Mucosa of stomach (tissue), 1 donor: ENCODE results near the gene KIF1C.
"Not testable (repeated sequence)": the region's sequence is repeated elsewhere in the genome, so short reads cannot be mapped to it uniquely, and the experiment has no call there.

ENCODE experiments used
- H3K27me3 ChIP-seq: one replicate; pipeline ENCODE4 v1.7.0; 2013; ENCODE audit warnings: mild to moderate bottlenecking, low read length; ENCODE audit not compliant: control insufficient read depth, insufficient read depth
- H3K36me3 ChIP-seq: one replicate; pipeline ENCODE4 v1.7.0; 2013; ENCODE audit warnings: low read length; ENCODE audit not compliant: control insufficient read depth, insufficient read depth
- H3K4me1 ChIP-seq: one replicate; pipeline ENCODE4 v1.7.0; 2013; ENCODE audit warnings: mild to moderate bottlenecking, low read length; ENCODE audit not compliant: control insufficient read depth, insufficient read depth
- H3K4me3 ChIP-seq: one replicate; pipeline ENCODE4 v1.7.0; 2013; ENCODE audit warnings: low read length
- H3K9ac ChIP-seq: one replicate; pipeline ENCODE4 v1.7.0; 2013; ENCODE audit warnings: mild to moderate bottlenecking, low read length, moderate library complexity
- H3K9me3 ChIP-seq: one replicate; pipeline ENCODE4 v1.7.0; 2013; ENCODE audit warnings: mild to moderate bottlenecking, low read length, moderate library complexity; ENCODE audit not compliant: control insufficient read depth
- donor health status: Pancreatic carcinoma.

Gene KIF1C

DNA sequence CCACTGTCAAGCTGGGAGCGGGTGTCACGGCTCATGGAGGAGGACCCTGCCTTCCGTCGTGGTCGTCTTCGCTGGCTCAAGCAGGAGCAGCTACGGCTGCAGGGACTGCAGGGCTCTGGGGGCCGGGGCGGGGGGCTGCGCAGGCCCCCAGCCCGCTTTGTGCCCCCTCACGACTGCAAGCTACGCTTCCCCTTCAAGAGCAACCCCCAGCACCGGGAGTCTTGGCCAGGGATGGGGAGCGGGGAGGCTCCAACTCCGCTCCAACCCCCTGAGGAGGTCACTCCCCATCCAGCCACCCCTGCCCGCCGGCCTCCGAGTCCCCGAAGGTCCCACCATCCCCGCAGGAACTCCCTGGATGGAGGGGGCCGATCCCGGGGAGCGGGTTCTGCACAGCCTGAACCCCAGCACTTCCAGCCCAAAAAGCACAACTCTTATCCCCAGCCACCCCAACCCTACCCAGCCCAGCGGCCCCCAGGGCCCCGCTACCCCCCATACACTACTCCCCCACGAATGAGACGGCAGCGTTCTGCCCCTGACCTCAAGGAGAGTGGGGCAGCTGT is 25.9 kb downstream of the KIF1C start:
- Histone ChIP-seq H3K9ac (no peak overlapping the region), H3K4me1 (peaks cover 24% of the 10 kb centered on the region), H3K9me3 (no peaks in the 10 kb centered on the region), H3K4me3 (no peak overlapping the region), H3K36me3 (peaks cover 9% of the 10 kb centered on the region), H3K27me3 (no peaks in the 10 kb centered on the region)

DNA sequence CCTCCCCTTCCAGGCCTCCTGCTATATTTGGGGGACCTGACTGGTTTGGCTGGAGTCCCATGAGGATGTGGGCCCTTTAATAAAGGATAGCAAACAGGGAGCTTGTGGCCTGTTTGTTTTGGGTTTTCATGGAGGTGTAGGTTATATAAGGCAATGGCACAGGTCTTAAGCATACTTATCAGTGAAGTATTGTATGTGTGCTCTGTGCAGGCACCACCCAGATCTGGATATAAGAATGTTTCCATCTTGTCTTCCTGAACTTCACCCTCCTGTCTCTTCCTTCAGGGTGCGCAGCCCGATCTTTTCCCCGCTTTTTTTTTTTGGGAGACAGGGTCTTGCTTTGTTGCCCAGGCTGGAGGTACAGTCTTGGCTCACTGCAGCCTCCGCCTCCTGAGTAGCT is 26.9 kb downstream of the KIF1C start:
- Histone ChIP-seq H3K36me3 (peaks cover 9% of the 10 kb centered on the region), H3K4me1 (peaks cover 24% of the 10 kb centered on the region), H3K9ac (no peak overlapping the region), H3K4me3 (no peak overlapping the region), H3K27me3 (no peaks in the 10 kb centered on the region), H3K9me3 (no peaks in the 10 kb centered on the region)

DNA sequence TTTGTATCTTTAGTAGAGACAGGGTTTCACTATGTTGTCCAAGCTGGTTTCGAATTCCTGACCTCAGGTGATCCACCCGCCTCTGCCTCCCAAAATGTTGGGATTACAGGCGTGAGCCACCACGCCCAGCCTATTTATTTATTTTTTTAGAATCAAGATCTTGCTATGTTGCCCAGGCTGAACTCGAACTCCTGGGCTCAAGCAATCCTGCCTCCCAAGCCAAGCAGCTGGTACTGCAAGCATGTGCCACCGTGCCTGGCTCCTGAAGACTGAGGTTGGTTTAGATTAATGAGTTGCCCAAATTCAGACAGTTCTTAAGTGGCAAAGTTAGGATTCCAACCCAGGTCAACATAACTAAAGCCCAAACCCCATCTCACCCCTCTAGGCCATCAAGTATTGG is 29.5 kb downstream of the KIF1C start:
- no peaks in the 10 kb centered on the region for H3K9me3 ChIP-seq
- no peak overlapping the region for H3K9ac ChIP-seq
- peaks cover 29% of the 10 kb centered on the region for H3K4me1 ChIP-seq
- peaks cover under 1% of the 10 kb centered on the region for H3K36me3 ChIP-seq
- no peak overlapping the region for H3K4me3 ChIP-seq
- no peaks in the 10 kb centered on the region for H3K27me3 ChIP-seq

DNA sequence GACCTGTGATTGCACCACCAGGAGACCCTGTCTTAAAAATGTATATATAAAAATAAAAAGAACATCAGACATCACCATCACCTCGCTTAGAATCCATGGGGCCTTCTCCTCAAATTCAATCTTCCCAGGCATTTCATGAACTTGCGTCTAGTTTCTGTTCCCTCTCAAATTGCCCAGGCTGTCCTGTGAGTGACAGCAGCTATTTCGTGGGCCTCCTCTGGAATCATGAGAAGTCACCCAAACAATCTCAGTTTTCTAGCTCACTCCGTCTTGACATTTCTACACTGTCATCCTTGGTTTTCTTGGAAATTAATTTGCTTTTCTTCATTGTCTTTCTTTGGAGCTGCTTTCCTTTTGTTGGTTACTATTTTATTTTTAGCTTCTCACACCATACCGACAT is 30.2 kb downstream of the KIF1C start:
- no peak overlapping the region for H3K4me3 ChIP-seq
- peaks cover 29% of the 10 kb centered on the region for H3K4me1 ChIP-seq
- H3K9ac ChIP-seq, result no peak overlapping the region
- H3K27me3 ChIP-seq, result no peaks in the 10 kb centered on the region
- no peaks in the 10 kb centered on the region for H3K9me3 ChIP-seq
- no peaks in the 10 kb centered on the region for H3K36me3 ChIP-seq

DNA sequence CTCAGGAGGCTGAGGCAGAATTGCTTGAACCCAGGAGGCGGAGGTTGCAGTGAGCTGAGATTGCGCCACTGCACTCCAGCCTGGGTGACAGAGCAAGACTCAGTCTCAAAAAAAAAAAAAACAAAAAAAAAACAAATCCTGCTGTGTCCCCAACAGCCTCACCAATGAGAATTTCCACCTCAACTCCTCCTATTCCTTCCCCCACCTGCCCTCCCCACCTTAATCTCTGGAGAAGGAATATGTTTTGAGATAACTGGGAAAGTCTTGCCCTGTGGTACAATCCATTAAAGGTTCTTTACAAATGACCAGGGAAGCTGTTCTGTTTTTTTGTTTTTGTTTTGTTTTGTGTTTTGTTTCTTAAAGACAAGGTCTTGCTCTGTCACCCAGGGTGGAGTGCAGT is 32.4 kb downstream of the KIF1C start:
- H3K27me3 ChIP-seq, H3K9ac ChIP-seq, H3K4me3 ChIP-seq, H3K36me3 ChIP-seq, H3K9me3 ChIP-seq: not testable (repeated sequence)
- H3K4me1 ChIP-seq, result peaks cover 14% of the 10 kb centered on the region

DNA sequence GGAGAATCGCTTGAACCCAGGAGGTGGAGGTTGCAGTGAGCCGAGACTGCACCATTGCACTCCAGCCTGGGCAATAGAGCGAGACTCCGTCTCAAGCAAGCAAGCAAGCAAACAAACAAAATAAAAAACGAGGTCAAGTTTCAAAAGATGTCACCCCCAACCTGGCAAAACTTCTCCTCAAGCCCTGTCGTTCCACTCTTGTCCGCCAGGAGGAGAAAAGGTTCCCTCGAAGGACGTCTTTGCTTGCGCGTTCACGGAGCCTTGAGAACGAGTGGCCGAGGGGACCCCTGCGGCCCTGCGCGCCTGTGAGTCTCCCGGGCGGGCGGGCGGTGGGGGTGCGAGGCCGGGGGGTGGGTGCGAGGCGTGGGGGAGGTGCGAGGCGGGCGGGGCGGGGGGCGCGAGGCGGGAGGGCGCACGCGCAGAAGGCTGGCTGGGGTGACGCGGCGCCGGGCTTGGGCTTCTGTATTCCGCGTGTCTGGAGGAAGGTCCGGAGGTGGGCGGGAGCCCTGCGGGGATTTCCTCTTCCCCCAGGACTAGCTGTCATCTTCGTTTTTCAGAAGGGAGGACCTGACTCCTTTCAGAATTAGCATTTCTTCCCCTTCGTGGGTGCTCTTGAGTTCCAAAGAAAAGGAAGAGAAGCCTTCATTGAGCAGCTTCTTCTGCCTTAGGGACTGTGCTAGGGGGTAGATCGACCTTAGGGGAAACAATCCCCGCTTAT is 33.8 kb downstream of the KIF1C start:
- Histone ChIP-seq H3K4me3 (no peak overlapping the region), H3K27me3 (peaks cover 6% of the 10 kb centered on the region), H3K36me3 (no peaks in the 10 kb centered on the region), H3K9me3 (no peaks in the 10 kb centered on the region), H3K9ac (peak overlapping the region; percentile 48), H3K4me1 (peaks cover 5% of the 10 kb centered on the region)

DNA sequence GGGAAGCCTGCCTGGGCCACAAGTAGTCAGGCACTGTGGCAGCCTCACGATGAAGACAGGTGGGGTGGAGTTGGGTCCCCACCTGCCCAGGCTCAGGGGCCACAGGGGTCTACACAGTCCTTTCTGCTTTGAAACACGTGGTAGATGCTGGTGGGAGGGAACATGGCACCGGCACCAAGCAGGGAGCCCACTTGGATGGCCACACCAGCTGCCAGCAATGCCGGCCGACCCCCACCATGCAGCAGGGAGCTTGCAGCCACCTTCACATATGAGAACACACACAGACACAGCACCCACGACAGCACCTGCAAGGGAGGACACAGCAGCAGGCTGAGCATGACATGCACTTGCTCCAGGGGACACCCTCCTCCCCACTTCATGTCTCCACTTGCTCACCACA is 35.1 kb downstream of the KIF1C start:
- Histone ChIP-seq H3K27me3 (peaks cover 6% of the 10 kb centered on the region), H3K36me3 (no peaks in the 10 kb centered on the region), H3K9ac (no peak overlapping the region), H3K4me1 (peaks cover 5% of the 10 kb centered on the region), H3K9me3 (no peaks in the 10 kb centered on the region), H3K4me3 (no peak overlapping the region)

DNA sequence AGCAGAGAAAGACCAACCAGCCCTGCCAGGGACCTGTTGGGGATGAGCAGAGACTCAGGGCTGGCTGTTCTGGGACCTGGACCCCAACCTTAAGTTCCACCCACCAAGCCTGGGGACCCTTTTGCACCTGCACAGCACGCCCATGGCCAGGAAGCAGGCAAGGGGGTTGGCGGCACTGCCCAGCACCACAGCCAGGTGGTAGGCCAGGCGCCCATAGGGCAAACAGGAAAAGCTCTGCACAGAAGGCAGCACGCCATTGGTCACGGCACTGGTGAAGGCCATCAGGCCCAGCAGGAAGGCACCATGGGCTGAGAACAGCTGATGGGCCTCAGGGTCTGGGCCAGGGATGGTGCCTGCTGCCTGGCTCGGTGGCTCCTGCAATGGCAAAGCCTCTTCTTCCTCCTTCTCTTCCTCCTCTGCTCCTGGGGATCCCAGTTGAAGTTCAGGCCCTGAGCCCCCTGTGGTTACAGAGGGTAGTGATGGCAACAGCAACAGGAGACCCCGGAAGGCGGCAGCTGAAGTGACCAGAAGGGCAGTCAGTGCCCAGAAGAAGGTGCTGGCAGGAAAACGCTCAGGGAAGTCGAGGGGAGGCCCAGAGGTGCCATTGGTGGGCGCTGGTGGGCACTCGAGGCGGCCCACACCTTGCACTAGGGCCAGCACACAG is 35.7 kb downstream of the KIF1C start:
- H3K9me3 ChIP-seq, result no peaks in the 10 kb centered on the region
- peaks cover 5% of the 10 kb centered on the region for H3K4me1 ChIP-seq
- no peak overlapping the region for H3K4me3 ChIP-seq
- H3K9ac ChIP-seq, result no peak overlapping the region
- H3K27me3 ChIP-seq, result peaks cover 6% of the 10 kb centered on the region
- no peaks in the 10 kb centered on the region for H3K36me3 ChIP-seq

DNA sequence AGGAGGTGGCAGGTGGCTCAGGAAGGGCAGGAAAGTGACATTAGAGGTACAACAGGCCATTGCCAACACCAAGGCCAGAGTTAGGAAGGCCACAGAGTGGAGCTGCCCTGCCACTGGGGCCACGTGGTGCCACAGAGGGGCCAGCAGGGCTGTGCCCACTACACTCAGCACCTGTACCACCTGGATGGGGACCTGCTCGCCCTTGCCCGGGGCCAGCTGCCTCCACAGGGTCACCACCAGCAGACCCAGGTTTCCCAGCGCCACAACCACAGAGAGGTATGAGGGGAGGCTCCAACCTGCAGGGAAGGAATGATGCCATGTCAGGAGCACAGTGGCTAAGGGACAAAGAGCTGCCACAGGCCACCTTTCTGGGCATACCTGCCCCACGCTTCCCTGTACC is 36.3 kb downstream of the KIF1C start:
- peaks cover 5% of the 10 kb centered on the region for H3K4me1 ChIP-seq
- peaks cover 6% of the 10 kb centered on the region for H3K27me3 ChIP-seq
- no peak overlapping the region for H3K9ac ChIP-seq
- no peaks in the 10 kb centered on the region for H3K36me3 ChIP-seq
- no peak overlapping the region for H3K4me3 ChIP-seq
- H3K9me3 ChIP-seq, result no peaks in the 10 kb centered on the region

DNA sequence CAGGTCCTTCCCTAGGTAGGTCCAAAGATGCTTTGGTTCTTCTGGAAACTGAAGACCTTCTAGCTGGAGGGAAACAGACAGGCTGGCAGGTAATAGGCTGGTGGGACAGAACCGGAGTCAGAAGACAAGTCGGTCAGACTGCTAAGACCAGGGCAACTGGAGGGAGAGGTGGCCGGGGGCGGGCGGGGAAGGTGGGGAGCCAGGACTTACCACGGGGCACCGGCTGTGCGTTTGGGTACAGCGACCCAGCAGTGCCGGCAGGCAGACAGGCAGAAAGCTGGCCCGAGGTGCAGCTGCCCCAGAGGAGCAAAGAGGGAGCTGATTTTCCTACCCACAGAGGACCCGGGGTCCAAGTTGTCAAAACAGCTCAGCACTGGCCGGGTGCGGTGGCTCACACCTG is 36.9 kb downstream of the KIF1C start:
- H3K9ac ChIP-seq, result no peak overlapping the region
- H3K27me3 ChIP-seq, result peaks cover 6% of the 10 kb centered on the region
- no peaks in the 10 kb centered on the region for H3K36me3 ChIP-seq
- H3K4me1 ChIP-seq, result peaks cover 5% of the 10 kb centered on the region
- H3K4me3 ChIP-seq, result no peak overlapping the region
- no peaks in the 10 kb centered on the region for H3K9me3 ChIP-seq

DNA sequence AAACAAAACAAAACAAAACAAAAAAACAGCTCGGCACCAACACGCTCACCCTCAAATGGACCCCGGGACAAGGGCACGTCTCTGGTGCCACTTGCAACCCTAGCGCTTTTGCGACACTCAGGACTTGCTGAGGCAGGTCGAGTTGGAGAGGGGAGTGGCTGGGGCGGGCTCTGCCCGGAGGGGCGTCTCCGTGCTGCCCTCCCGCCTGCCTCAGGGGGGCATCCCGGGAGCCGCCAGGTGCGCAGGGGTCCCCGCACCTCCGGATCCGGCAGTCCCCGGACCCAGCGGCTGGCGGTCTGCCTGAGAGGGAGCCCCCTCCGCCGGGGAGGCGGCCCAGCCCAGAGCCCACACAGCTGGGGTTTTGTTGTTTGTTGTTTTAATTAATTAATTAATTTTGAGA is 37.6 kb downstream of the KIF1C start, which contains the start of gene SLC52A1:
Gene SLC52A1 (minus strand): TSS at position 112 of the 400 bp plus-strand sequence. CDS start 820 bp downstream, outside the sequence.
- no peak within 1 kb of the TSS for H3K4me3 ChIP-seq
- no peaks in the 10 kb centered on the region for H3K9me3 ChIP-seq
- H3K36me3 ChIP-seq, result no peaks in the 10 kb centered on the region
- H3K4me1 ChIP-seq, result peaks cover 5% of the 10 kb centered on the region
- no peak within 1 kb of the TSS for H3K9ac ChIP-seq
- peaks cover 6% of the 10 kb centered on the region for H3K27me3 ChIP-seq

DNA sequence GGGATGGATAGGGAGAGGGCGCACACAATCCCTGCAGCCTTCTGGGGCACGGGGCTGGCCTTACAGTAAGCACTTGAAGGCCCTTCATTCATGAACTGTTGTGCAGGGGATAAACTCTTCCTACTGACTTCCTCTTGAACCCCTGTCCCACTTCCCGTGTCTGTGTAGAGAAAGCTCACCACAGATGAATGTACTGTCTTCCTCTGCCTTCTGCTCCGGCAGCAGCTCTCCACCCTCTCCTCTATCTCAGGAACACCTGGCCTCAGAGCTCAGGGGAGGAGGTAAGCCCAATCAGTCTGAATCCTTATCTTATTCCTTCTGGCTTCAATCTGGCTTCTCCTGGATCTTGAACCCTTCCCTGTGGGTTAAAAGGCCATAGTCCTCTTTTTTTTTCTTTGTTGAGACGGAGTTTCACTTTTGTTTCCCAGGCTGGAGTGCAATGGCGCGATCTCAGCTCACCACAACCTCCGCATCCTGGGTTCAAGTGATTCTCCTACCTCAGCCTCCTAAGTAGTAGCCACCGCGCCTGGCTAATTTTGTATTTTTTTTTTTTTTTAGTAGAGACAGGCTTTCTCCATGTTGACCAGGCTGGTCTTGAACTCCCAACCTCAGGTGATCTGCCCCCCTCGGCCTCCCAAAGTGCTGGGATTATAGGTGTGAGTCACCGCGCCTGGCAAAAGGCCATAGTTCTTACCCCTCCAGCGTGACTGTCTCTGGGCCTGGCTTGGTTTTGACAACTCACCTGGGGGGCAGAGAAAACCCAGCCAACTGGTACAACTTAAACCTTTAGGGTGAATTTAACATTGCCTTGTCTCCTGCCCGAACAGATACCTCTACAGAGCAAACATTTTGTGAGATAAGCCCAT is 44.6 kb downstream of the KIF1C start:
- Histone ChIP-seq H3K4me3 (no peak overlapping the region), H3K9me3 (no peaks in the 10 kb centered on the region), H3K36me3 (no peaks in the 10 kb centered on the region), H3K27me3 (no peaks in the 10 kb centered on the region), H3K4me1 (peaks cover 11% of the 10 kb centered on the region), H3K9ac (no peak overlapping the region)
